Lower lobe of right lung (tissue), 2 donors: ENCODE data around the gene PRRX2. TPM values are rescaled to one million over a fixed set of nuclear protein-coding genes. Genes with fewer than 3 reads are reported as not detected.

Experiments
- ATAC-seq, 2 donors: fragments of 200-7000 bp; cut with Tn5 transposase; one replicate each; pipeline ENCODE4 v1.9.1; 2020 to 2022; ENCODE audit warnings: mild to moderate bottlenecking in 2 of 2, moderate library complexity in 2 of 2
- DNase-seq: peaks from one replicate; pipeline ENCODE4 v3.0.0-alpha.2; 2020
- H3K27ac ChIP-seq: fragments of 200-600 bp; one replicate; pipeline ENCODE4 v1.8.0; 2022
- H3K27me3 ChIP-seq: fragments of 200-600 bp; one replicate; pipeline ENCODE4 v1.8.0; 2022; ENCODE audit warnings: low read depth
- H3K36me3 ChIP-seq: fragments of 200-600 bp; one replicate; pipeline ENCODE4 v1.8.0; 2022; ENCODE audit warnings: mild to moderate bottlenecking
- H3K4me1 ChIP-seq: fragments of 200-600 bp; one replicate; pipeline ENCODE4 v1.8.0; 2022
- H3K4me3 ChIP-seq: fragments of 200-600 bp; one replicate; pipeline ENCODE4 v1.8.0; 2022; ENCODE audit warnings: mild to moderate bottlenecking
- H3K9me3 ChIP-seq: fragments of 200-600 bp; one replicate; pipeline ENCODE4 v1.8.0; 2022
- intact Hi-C: fragments of 100-400 bp; cut with DNase I; formaldehyde crosslinking; loops from one replicate; pipeline ENCODE4 v1.11.0; 2022
- total RNA-seq: library from RNA; stranded (reverse); fragmentation: NEBNext Ultra II Directional; extraction: Animal tissue kit (Norgen Biotek cat#: 25700); gene quantifications from one replicate; pipeline ENCODE4 v1.2.1, GENCODE V29; 2021
- TF ChIP-seq, protein P1 (sequence below): fragments of 200-600 bp; IDR thresholded peaks from one replicate; pipeline ENCODE4 v1.8.0; 2022; ENCODE audit warnings: antibody characterized with exemption, mild to moderate bottlenecking
- donor health status: DM: no; HTN: yes; CAD: no; lungs with severe emphysema.

Gene PRRX2
- total RNA-seq, 1 donor from 2014 or later, result 2.5 TPM

DNA sequence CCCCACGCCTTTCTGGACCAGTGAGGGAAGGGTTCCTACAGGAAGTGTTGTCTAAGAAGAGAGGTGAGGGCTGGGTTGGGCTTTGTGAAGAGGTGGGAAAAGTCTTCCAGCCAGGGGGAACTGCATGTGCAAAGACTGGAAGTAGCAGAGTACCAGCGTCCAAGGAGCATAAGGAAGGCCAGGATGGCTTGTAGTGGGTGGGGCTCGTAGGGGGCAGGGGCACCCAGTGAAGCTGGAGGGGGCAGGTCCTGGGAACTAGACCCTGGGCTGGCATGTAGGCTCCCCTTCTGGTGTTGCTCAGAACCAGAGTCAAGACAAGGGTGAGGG, 20.4 kb downstream of the PRRX2 start:
- Histone ChIP-seq H3K36me3 (no peaks in the 10 kb centered on the region), H3K4me1 (no peaks in the 10 kb centered on the region), H3K4me3 (no peak overlapping the region), H3K9me3 (no peaks in the 10 kb centered on the region), H3K27ac (no peak overlapping the region), H3K27me3 (peaks cover 12% of the 10 kb centered on the region)
- DNase-seq (no peak), ATAC-seq (no peak)
- intact Hi-C loops, result no loop called here
- TF ChIP-seq, protein P1, sequence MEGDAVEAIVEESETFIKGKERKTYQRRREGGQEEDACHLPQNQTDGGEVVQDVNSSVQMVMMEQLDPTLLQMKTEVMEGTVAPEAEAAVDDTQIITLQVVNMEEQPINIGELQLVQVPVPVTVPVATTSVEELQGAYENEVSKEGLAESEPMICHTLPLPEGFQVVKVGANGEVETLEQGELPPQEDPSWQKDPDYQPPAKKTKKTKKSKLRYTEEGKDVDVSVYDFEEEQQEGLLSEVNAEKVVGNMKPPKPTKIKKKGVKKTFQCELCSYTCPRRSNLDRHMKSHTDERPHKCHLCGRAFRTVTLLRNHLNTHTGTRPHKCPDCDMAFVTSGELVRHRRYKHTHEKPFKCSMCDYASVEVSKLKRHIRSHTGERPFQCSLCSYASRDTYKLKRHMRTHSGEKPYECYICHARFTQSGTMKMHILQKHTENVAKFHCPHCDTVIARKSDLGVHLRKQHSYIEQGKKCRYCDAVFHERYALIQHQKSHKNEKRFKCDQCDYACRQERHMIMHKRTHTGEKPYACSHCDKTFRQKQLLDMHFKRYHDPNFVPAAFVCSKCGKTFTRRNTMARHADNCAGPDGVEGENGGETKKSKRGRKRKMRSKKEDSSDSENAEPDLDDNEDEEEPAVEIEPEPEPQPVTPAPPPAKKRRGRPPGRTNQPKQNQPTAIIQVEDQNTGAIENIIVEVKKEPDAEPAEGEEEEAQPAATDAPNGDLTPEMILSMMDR, result no peak

DNA sequence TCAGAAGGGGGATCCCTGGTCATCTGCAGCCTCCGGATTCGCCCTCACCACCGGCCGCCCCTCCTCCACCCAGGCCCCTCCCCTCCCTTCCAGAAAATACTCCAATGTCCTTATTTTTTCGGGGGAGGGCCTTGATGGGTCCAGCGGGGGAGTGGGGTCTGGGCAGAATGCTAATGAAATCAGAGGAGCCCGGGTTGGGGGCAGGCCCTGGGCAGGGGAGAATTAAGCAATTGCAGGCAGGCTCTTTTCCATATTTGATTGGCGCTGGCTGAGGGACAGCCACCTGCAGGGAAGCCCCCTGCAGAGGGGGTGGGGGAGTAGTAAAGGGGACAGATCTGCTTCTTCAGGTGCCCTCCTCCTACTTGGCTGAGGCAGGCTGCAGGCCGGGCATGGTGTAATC, 21.3 kb downstream of the PRRX2 start:
- TF ChIP-seq, protein P1, result no peak
- no peak for DNase-seq
- intact Hi-C loops, result no loop called here
- no peak overlapping the region for H3K4me3 ChIP-seq
- no peak overlapping the region for H3K27ac ChIP-seq
- no peaks in the 10 kb centered on the region for H3K9me3 ChIP-seq
- H3K4me1 ChIP-seq, result no peaks in the 10 kb centered on the region
- H3K36me3 ChIP-seq, result no peaks in the 10 kb centered on the region
- no peak for ATAC-seq
- peaks cover 7% of the 10 kb centered on the region for H3K27me3 ChIP-seq

DNA sequence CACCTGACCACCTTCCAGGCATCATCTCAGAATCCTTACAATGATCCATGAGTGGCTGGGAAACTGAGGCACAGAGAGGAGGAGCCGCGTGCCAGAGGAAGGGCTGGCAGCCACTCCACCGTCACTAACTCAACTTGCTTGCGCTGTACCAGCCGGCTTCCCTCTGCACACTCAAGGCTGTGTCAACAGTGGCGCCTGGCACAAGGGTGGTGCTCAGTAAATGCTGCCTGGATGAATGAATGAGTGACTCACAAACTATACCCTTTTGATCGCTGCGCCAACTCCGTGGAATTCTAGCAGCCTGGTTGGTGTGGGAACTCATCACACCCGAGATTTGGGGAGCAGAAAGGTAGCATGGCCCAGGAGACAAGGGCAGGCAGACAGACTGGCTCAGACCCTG, 21.9 kb downstream of the PRRX2 start:
- Histone ChIP-seq H3K9me3 (no peaks in the 10 kb centered on the region), H3K36me3 (no peaks in the 10 kb centered on the region), H3K4me1 (no peaks in the 10 kb centered on the region), H3K27ac (no peak overlapping the region), H3K27me3 (peaks cover under 1% of the 10 kb centered on the region), H3K4me3 (no peak overlapping the region)
- no peak for DNase-seq
- intact Hi-C loops, result no loop called here
- no peak for ATAC-seq
- TF ChIP-seq, protein P1, result no peak

DNA sequence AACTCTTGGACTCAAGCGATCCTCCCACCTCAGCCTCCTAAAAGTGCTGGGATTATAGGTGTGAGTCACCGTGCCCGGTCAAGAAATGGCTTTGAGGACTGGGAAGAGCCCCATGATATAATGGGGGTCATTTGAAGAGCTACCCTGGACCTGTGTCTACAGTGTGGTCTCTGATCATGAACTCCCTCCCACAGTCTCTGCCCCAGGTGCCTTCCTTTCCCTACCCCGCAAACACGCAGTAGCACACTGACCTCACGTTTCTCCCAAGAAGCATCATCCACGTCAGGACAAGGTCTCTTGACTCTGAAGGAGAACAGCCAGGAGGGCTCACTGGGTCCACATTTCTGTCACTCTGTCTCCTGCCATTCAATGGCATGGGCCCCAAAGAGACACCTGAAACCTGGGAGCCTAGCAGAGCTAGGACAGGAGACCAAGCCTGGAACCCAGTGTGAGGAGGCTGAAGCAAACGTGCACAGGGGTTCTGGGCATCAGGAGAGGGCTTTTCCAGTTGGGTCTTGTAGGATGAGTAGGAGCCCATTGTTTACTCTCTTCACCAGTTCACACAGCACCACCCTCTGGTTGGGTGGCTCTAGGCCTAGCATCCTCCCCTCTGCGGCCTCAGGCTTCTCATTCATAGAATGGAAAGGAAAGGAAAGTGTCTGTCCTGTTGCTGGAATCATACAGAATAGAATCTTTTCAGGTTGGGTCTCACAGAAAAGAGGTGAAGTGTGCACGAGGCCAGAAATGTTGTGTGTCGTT, 23.0 kb downstream of the PRRX2 start:
- no peaks in the 10 kb centered on the region for H3K36me3 ChIP-seq
- TF ChIP-seq, protein P1, result no peak
- H3K4me3 ChIP-seq, result no peak overlapping the region
- H3K27me3 ChIP-seq, result no peaks in the 10 kb centered on the region
- H3K27ac ChIP-seq, result no peak overlapping the region
- DNase-seq (no peak), ATAC-seq (no peak)
- no peaks in the 10 kb centered on the region for H3K4me1 ChIP-seq
- intact Hi-C loops, result no loop called here
- no peaks in the 10 kb centered on the region for H3K9me3 ChIP-seq

DNA sequence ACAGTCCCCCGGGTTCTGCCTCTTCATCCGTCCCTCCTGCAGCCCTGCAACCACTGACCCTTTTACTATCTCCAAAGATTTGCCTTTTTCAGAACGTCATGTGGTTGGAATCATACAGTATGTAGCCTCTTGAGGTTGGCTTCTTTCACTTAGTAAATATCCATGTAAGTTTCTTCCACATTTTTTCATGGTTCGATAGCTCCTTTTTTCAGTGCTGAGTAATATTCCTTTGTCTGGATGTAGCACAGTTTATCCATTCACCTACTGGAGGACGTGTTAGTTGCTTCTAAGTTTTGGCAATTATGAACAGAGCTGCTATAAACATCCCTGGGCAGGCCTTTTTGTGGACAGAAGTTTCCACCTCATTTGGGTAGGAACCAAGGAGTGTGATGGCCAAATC, 27.1 kb downstream of the PRRX2 start:
- Histone ChIP-seq H3K36me3 (no peaks in the 10 kb centered on the region), H3K27me3 (peaks cover 15% of the 10 kb centered on the region), H3K4me3 (no peak overlapping the region), H3K9me3 (no peaks in the 10 kb centered on the region), H3K27ac (no peak overlapping the region), H3K4me1 (peaks cover 7% of the 10 kb centered on the region)
- intact Hi-C loops, result no loop called here
- TF ChIP-seq, protein P1, result no peak
- ATAC-seq (no peak), DNase-seq (no peak)
